GM13977 (cell line): ENCODE results near the gene DCTPP1.
"Not testable (repeated sequence)": the region's sequence is repeated elsewhere in the genome, so short reads cannot be mapped to it uniquely, and the experiment has no call there.

Source experiments
- DNase-seq: peaks from one replicate; pipeline ENCODE4 v3.0.0; 2012; ENCODE audit warnings: low spot score
- CTCF ChIP-seq: IDR thresholded peaks from 2 replicates; pipeline ENCODE4 v1.5.1; 2012; ENCODE audit warnings: mild to moderate bottlenecking, control low read depth; ENCODE audit not compliant: insufficient read depth; ENCODE audit errors: extremely low read depth, missing control alignments
- in situ Hi-C: fragments of 300-500 bp; cut with MboI; formaldehyde crosslinking; loops from one replicate; pipeline ENCODE4 v1.12.0; 2022; ENCODE audit warnings: low sequenced_read_pairs, low pct_unique_long_range_greater_than_20kb, mixed read lengths, inconsistent platforms; ENCODE audit not compliant: unreplicated experiment

DCTPP1 gene

DNA sequence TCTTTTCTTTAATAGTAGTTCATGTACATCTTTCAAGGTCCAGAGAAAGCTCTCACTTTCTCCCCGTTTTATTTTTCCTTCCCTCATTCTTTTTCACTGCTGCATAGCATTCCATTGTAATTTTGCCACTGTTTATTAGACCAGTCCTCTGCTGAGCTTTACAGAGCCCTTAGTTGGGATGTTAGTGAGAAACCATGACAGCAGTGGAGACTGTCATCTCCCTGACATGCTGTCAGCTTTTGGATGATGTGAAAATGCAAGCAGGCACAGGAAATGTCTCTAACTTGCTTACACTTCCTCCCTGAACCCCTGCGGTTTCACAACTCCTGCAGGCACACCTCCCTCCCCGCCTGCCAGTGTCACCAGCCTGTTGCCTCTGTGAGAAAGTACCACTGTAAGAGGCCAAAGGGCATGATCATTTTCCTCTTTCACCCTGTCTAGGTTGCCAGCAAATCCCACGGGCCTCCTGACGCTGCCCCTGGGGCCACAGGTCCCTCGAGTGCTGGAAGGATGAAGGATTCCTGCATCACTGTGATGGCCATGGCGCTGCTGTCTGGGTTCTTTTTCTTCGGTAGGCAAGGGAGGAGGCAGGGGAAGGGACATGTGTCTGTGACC is 42.6 kb upstream of the DCTPP1 start, which contains the start of gene ITGAL:
Gene ITGAL (plus strand): TSS at position 415 of the 615 bp plus-strand sequence. CDS start 96 bp downstream, at position 511.
- DNase-seq = peak; percentile 75
- TF ChIP-seq CTCF = no peak
- in situ Hi-C loops = no loop called here

- no peak for TF ChIP-seq CTCF
- DNase-seq = no peak
- in situ Hi-C loops = no loop called here
These were observed 40.8 kb upstream of the DCTPP1 start for GRCh38 chr16:30470632-30470995.

DNA sequence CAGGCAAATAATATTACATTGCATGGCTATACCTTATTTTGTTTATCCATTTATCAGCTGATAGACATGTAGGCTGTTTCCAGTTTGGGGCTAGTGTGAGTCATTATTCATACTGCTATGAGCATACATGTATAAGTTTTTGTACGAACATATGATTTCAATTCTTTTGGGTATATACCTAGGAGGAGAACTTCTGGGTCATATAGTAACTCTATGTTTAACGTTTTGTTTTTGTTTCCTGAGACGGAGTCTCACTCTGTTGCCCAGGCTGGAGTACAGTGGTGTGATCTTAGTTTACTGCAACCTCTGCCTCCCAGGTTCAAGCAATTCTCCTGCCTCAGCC is 40.3 kb upstream of the DCTPP1 start:
- in situ Hi-C loops = no loop called here
- TF ChIP-seq CTCF = no peak
- DNase-seq = no peak

GRCh38 chr16:30464078-30464477 is 34.2 kb upstream of the DCTPP1 start:
- DNase-seq = no peak
- in situ Hi-C loops = no loop called here
- no peak for TF ChIP-seq CTCF

DNA sequence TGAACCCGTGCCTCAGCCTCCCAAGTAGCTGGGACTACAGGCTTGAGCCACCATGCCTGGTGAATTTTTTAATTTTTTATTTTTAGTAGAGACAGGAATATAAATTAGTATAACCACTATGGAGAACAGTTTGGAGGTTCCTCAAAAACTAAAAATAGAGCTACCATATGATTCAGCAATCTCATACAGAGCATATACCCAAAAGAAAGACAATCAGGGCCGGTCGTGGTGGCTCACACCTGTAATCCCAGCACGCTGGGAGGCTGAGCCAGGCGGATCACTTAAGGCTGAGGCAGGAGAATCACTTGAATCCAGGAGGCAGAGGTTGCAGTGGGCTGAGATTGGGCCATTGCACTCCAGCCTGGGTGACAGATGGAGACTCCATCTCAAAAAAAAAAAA is 31.6 kb upstream of the DCTPP1 start:
- in situ Hi-C loops, DNase-seq: not testable (repeated sequence)

- TF ChIP-seq CTCF = no peak
- in situ Hi-C loops = loop anchor here (10.0 kb wide), 1 partner anchor 75 kb away; the partner anchor contains the start of gene ZNF747
- no peak for DNase-seq
These were observed 29.6 kb upstream of the DCTPP1 start for GRCh38 chr16:30459456-30459855.

DNA sequence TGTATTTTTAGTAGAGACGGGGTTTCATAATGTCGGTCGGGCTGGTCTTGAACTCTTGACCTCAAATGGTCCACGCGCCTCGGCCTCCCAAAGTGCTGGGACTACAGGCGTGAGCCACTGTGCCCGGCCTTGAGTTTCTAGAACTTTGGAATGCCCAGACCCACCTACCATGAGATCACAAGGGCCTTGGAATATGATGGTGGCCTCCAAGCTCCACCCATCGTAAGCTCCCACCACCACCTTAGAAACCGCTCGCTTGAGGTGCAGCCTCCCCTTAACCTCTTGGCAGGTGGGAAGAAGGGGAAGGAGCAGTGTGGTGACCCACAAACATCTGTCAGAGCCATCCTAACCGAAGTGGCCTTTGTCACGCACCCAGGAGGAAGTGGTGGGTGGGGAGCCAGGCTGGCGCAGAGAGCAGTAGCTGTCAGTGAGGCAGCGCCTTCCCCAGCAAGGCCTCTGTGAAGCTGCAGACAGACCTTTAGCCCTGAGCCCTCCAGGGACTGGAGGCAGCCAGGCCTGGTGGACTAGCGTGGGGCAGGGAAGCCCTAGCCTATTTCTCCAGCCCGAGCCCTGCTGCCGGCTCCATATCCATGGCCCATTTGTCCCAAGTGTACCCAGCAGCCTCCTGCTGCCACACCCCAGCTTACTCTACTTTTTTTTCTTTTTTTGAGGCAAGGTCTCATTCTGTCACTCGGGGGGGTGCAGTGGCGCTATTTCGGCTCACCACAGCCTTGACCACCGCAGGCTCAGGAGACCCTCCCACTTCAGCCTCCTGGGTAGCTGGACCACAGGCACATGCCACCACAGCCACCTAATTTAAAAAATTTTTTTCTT is 28.9 kb upstream of the DCTPP1 start:
- TF ChIP-seq CTCF = no peak
- DNase-seq = peak; percentile 56
- in situ Hi-C loops = loop anchor here (10.0 kb wide), 1 partner anchor 76 kb away; the partner anchor contains the start of gene ZNF747
